ENCODE results near the gene TUBB4B.

Gene TUBB4B

GRCh38 chr9:137264067-137264466 lies 23.0 kb downstream of the TUBB4B start:
- no peak for DNase-seq (ENCODE audit: insufficient read length, low spot score)
- no peak for FAIRE-seq
- TF ChIP-seq CTCF (IDR thresholded peaks at IDR 0.05; ENCODE audit: insufficient read depth, missing control alignments) = no peak

- no peak for TF ChIP-seq CTCF (IDR thresholded peaks at IDR 0.05; ENCODE audit: insufficient read depth, missing control alignments)
- DNase-seq (ENCODE audit: insufficient read length, low spot score) (no peak), FAIRE-seq (no peak)
Observed at GRCh38 chr9:137265496-137266161, 24.5 kb downstream of the TUBB4B start.

- TF ChIP-seq CTCF (IDR thresholded peaks at IDR 0.05; ENCODE audit: insufficient read depth, missing control alignments) = no peak
- DNase-seq (ENCODE audit: insufficient read length, low spot score) = no peak
- FAIRE-seq = no peak
Observed at GRCh38 chr9:137266162-137266527, 25.1 kb downstream of the TUBB4B start.

- FAIRE-seq = no peak
- TF ChIP-seq CTCF (IDR thresholded peaks at IDR 0.05; ENCODE audit: insufficient read depth, missing control alignments) = no peak
- DNase-seq (ENCODE audit: insufficient read length, low spot score) = no peak
Observed at GRCh38 chr9:137266585-137267453, 25.7 kb downstream of the TUBB4B start.

GRCh38 chr9:137267933-137268355 lies 26.9 kb downstream of the TUBB4B start:
- TF ChIP-seq CTCF (IDR thresholded peaks at IDR 0.05; ENCODE audit: insufficient read depth, missing control alignments) = no peak
- no peak for FAIRE-seq
- no peak for DNase-seq (ENCODE audit: insufficient read length, low spot score)

- FAIRE-seq (no peak), DNase-seq (ENCODE audit: insufficient read length, low spot score) (no peak)
- TF ChIP-seq CTCF (IDR thresholded peaks at IDR 0.05; ENCODE audit: insufficient read depth, missing control alignments) = no peak
Observed at GRCh38 chr9:137268538-137269201, 27.6 kb downstream of the TUBB4B start.

Measured in D721Med (cell line).